SK-N-MC (cell line): ENCODE data around the gene WRNIP1.

Experiments used
- EZH2 ChIP-seq: fragments of 200-600 bp; sonication (generic); IDR thresholded peaks from one replicate; pipeline ENCODE4 v1.6.1; 2017; ENCODE audit warnings: antibody characterized with exemption
- POLR2AphosphoS5 ChIP-seq: IDR thresholded peaks from 2 replicates; pipeline ENCODE4 v1.6.1; 2012; ENCODE audit warnings: mild to moderate bottlenecking, low read depth, low read length, borderline replicate concordance

DNA sequence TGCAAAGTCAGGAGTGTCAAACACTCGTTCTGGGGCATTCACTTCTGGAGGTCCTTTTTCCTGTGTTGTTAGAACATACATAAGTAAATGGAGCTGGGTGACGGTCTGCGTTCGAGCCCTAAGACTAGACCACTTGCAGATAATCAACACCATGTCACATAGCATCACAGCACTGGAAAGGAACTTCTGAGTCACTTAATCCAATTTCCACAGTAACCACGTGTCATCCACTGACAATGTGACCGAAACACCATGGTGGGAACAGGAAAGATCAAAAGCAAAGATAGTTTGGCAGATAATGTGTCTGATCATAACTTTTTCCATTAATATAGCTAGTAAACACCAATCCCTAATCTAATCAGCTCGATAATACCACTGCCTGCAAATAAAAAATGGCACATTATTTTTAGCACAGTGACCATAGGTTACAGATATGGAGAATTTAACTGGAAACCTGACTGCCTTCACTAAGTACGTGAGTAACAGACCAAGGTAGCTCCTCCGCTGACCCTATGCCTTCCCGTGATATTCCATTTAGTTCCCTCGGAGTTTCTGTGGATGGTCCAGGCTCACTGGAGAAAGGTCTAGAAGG is 34.8 kb downstream of the WRNIP1 start:
- TF ChIP-seq EZH2 = no peak
- no peak for TF ChIP-seq POLR2AphosphoS5
